Measurements from ENCODE around the gene RSRP1.

DNA sequence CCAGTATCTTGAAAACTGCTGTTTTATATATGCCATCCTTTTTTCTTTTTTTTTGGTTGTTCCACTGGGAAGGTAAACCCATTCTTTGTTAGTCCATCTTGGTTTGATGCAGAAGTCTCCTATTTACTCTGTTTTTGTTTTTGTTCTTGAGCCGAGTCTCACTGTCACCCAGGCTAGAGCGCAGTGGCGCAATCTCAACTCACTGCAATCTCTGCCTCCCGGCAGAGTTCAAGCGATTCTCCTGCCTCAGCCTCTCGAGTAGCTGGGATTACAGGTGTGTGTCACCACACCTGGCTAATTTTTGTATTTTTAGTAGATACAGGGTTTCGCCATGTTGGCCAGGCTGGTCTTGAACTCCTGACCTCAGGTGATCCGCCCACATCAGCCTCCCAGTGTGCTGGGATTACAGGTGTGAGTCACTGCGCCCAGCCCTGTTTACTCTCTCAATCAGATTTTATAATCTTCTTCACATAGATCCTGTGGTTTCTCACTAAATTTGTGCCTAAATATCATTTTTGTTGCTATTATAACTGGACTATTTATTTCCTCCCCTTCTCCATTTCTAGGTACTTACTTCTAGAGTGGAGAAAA is 27.5 kb downstream of the RSRP1 start:
- no peak for TF ChIP-seq POLR2A (IDR thresholded peaks at IDR 0.05; ENCODE audit: extremely low read depth, insufficient read length)
- TF ChIP-seq CTCF (IDR thresholded peaks at IDR 0.05; ENCODE audit: low read depth, low read length) = no peak

Measured in NB4 (cell line).